ENCODE data around the gene BORCS6.

The BORCS6 gene

DNA sequence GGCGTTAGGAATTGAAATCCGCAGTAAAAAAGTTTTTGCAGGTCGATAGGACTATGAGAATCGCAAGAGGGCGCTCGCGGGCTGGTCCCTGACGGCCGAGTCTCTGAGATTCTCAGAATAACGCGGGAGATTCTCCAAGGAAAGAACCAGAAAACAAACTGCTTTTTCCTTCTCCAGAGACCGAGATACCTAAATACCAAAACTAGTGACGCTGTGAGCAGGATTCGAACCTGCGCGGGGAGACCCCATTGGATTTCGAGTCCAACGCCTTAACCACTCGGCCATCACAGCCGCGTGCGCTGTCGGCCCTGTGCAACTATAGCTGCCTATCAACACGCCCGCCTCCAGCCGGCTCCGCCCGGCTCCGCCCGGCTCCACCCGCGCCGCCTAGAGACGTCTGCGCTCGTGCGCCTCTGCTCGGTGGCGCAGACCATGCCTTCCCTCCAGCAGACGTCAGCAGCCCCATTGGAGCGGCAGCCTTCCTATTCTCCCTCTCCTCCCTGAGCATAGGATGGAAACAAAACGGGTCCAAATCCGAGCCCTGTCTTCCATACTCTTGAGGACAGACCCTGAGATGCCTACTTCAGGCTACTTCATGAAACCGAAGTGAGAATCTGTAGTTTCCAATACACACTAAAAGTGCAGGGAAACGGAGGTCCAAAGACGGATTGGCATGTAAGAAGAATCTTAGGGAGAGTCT is 51.2 kb downstream of the BORCS6 start:
- Histone ChIP-seq H3K27ac (ENCODE audit: low read depth, low read length) (peak overlapping the region; percentile 76), H3K79me2 (ENCODE audit: insufficient read depth, low read length) (no peaks in the 10 kb centered on the region), H3K4me2 (ENCODE audit: low read depth, low read length, poor library complexity, severe bottlenecking) (peak overlapping the region; percentile 83), H4K20me1 (ENCODE audit: low read depth, low read length) (no peaks in the 10 kb centered on the region), H3K9ac (ENCODE audit: low read length) (peak overlapping the region; percentile 68), H3K9me2 (replicated peaks; ENCODE audit: insufficient read depth, low read length) (no peaks in the 10 kb centered on the region), H3K27me3 (ENCODE audit: low read length) (no peaks in the 10 kb centered on the region), H3F3A (ENCODE audit: insufficient read depth) (peaks cover 4% of the 10 kb centered on the region; the same call in 1 of the 2 replicates), H3K4me3 (ENCODE audit: insufficient read depth, low read length, poor library complexity, severe bottlenecking) (peak overlapping the region; percentile 71), H2AFZ (ENCODE audit: low read depth, low read length, severe bottlenecking) (peak overlapping the region; percentile 95), H3K36me3 (ENCODE audit: low read length) (no peaks in the 10 kb centered on the region), H3K9me3 (ENCODE audit: insufficient read depth, low read length) (no peaks in the 10 kb centered on the region)
- TF ChIP-seq, protein P1, sequence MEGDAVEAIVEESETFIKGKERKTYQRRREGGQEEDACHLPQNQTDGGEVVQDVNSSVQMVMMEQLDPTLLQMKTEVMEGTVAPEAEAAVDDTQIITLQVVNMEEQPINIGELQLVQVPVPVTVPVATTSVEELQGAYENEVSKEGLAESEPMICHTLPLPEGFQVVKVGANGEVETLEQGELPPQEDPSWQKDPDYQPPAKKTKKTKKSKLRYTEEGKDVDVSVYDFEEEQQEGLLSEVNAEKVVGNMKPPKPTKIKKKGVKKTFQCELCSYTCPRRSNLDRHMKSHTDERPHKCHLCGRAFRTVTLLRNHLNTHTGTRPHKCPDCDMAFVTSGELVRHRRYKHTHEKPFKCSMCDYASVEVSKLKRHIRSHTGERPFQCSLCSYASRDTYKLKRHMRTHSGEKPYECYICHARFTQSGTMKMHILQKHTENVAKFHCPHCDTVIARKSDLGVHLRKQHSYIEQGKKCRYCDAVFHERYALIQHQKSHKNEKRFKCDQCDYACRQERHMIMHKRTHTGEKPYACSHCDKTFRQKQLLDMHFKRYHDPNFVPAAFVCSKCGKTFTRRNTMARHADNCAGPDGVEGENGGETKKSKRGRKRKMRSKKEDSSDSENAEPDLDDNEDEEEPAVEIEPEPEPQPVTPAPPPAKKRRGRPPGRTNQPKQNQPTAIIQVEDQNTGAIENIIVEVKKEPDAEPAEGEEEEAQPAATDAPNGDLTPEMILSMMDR (IDR thresholded peaks at IDR 0.05; ENCODE audit: insufficient read depth, low read length, poor library complexity, severe bottlenecking), result peak; percentile 80
- TF ChIP-seq EZH2phosphoT487 (conservative IDR thresholded peaks at IDR 0.05; ENCODE audit: low read length), result no peak

DNA sequence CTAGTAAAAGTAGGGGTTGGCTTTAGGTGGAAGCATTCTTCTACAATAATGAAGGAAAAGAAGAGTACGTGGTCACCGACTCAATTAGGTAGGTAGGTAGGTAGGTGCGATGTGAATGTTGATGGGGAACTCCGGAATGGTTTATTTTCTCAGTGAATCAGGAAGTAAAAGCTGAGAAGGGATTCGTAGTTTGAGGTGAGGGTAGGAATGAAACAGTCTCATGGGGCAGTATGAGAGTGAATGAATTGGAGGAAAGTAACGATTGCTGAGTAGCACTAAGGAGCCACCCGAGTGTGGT is 51.7 kb downstream of the BORCS6 start:
- Histone ChIP-seq H3K4me3 (ENCODE audit: insufficient read depth, low read length, poor library complexity, severe bottlenecking) (no peak overlapping the region), H3K9me2 (replicated peaks; ENCODE audit: insufficient read depth, low read length) (no peaks in the 10 kb centered on the region), H3K9me3 (ENCODE audit: insufficient read depth, low read length) (no peaks in the 10 kb centered on the region), H3K36me3 (ENCODE audit: low read length) (no peaks in the 10 kb centered on the region), H3K4me2 (ENCODE audit: low read depth, low read length, poor library complexity, severe bottlenecking) (peak overlapping the region; percentile 83), H4K20me1 (ENCODE audit: low read depth, low read length) (no peaks in the 10 kb centered on the region), H3K9ac (ENCODE audit: low read length) (peak overlapping the region; percentile 68; the same call in 1 of the 2 replicates), H3K79me2 (ENCODE audit: insufficient read depth, low read length) (no peaks in the 10 kb centered on the region), H3F3A (ENCODE audit: insufficient read depth) (peaks cover 4% of the 10 kb centered on the region; the same call in 1 of the 2 replicates), H2AFZ (ENCODE audit: low read depth, low read length, severe bottlenecking) (peak overlapping the region; percentile 95), H3K27ac (ENCODE audit: low read depth, low read length) (no peak overlapping the region), H3K27me3 (ENCODE audit: low read length) (no peaks in the 10 kb centered on the region)
- TF ChIP-seq, protein P1 (IDR thresholded peaks at IDR 0.05; ENCODE audit: insufficient read depth, low read length, poor library complexity, severe bottlenecking), result no peak
- no peak for TF ChIP-seq EZH2phosphoT487 (conservative IDR thresholded peaks at IDR 0.05; ENCODE audit: low read length)

All from SU-DHL-6 (cell line).